NCI-H524 treated with DMSO at 0.1 percent for 48 hours (cell line): ENCODE data around the gene IGF2BP1.
"Not testable (repeated sequence)": the region's sequence is repeated elsewhere in the genome, so short reads cannot be mapped to it uniquely, and the experiment has no call there.

Experiments used
- DNase-seq: peaks from one replicate; lab custom pipeline; 2025; lab: John Stamatoyannopoulos, UW

Gene IGF2BP1

GRCh38 chr17:49100601-49101000, 103.4 kb downstream of the IGF2BP1 start:
- no peak for DNase-seq

- DNase-seq: no peak
Observed at GRCh38 chr17:49101054-49101534, 103.9 kb downstream of the IGF2BP1 start.

DNA sequence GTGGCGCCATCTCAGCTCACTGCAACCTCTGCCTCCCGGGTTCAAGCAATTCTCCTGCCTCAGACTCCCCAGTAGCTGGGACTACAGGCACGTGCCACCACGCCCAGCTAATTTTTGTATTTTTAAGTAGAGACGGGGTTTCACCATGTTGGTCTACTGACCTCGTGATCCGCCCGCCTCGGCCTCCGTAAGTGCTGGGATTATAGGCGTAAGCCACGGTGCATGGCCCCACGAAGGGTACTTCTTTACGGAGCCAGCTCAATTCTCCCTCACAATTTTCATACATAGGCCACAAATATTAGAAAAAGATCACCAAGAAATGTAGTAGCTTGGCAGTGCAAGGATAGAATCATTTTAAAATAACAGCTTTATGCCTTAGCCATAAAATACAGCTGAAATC, 106.2 kb downstream of the IGF2BP1 start:
- not testable (repeated sequence) for DNase-seq

GRCh38 chr17:49104511-49105074, 107.4 kb downstream of the IGF2BP1 start:
- no peak for DNase-seq
